Loucy (cell line): ENCODE measurements around the gene BCO1.

Experiments used
- H2AFZ ChIP-seq: fragments of 200-600 bp; sonication (generic); 2 replicates; pipeline ENCODE4 v1.6.0; 2016; ENCODE audit warnings: antibody characterized with exemption, mild to moderate bottlenecking, low read length, moderate library complexity
- H3F3A ChIP-seq: fragments of 200-600 bp; 2 replicates; pipeline ENCODE4 v1.6.0; 2016; ENCODE audit warnings: antibody characterized with exemption, low read depth, mild to moderate bottlenecking
- H3K27me3 ChIP-seq: fragments of 200-600 bp; sonication (generic); 2 replicates; pipeline ENCODE4 v1.6.1; 2014; ENCODE audit warnings: low read length, mild to moderate bottlenecking; ENCODE audit not compliant: insufficient read depth, poor library complexity, severe bottlenecking
- H3K36me3 ChIP-seq: fragments of 200-600 bp; sonication (generic); 2 replicates; pipeline ENCODE4 v1.6.1; 2016; ENCODE audit warnings: low read length; ENCODE audit not compliant: insufficient read depth
- H3K4me1 ChIP-seq: fragments of 200-600 bp; sonication (generic); 2 replicates; pipeline ENCODE4 v1.5.1; 2014; ENCODE audit warnings: low read length, mild to moderate bottlenecking; ENCODE audit not compliant: insufficient read depth, poor library complexity, severe bottlenecking
- H3K4me2 ChIP-seq: fragments of 200-600 bp; sonication (generic); 2 replicates; pipeline ENCODE4 v1.6.0; 2014; ENCODE audit warnings: antibody characterized with exemption, low read length, low read depth, mild to moderate bottlenecking; ENCODE audit not compliant: poor library complexity, severe bottlenecking
- H3K4me3 ChIP-seq: fragments of 200-600 bp; sonication (generic); 2 replicates; pipeline ENCODE4 v1.5.1; 2014; ENCODE audit warnings: low read length, mild to moderate bottlenecking, mixed read lengths; ENCODE audit not compliant: poor library complexity, severe bottlenecking
- H3K79me2 ChIP-seq: fragments of 200-600 bp; sonication (generic); 2 replicates; pipeline ENCODE4 v1.6.1; 2014; ENCODE audit warnings: low read length; ENCODE audit not compliant: insufficient read depth
- H3K9ac ChIP-seq: fragments of 200-600 bp; sonication (generic); 2 replicates; pipeline ENCODE4 v1.6.0; 2014; ENCODE audit warnings: mild to moderate bottlenecking, low read depth, low read length, moderate library complexity; ENCODE audit not compliant: poor library complexity, severe bottlenecking
- H3K9me2 ChIP-seq: fragments of 200-600 bp; sonication (generic); replicated peaks from 2 replicates; pipeline ENCODE4 v1.6.1; 2016; ENCODE audit warnings: low read depth, low read length, mixed read lengths
- H3K9me3 ChIP-seq: fragments of 200-600 bp; sonication (generic); 2 replicates; pipeline ENCODE4 v1.6.1; 2014; ENCODE audit warnings: mild to moderate bottlenecking, antibody characterized with exemption, low read length, low read depth; ENCODE audit not compliant: insufficient read depth
- H4K20me1 ChIP-seq: fragments of 200-600 bp; sonication (generic); 2 replicates; pipeline ENCODE4 v1.6.0; 2014; ENCODE audit warnings: antibody characterized with exemption, low read length, mild to moderate bottlenecking; ENCODE audit not compliant: insufficient read depth, poor library complexity, severe bottlenecking
- EZH2phosphoT487 ChIP-seq: fragments of 200-600 bp; IDR thresholded peaks from 2 replicates; pipeline ENCODE4 v1.6.1; 2018; ENCODE audit warnings: antibody characterized with exemption, mild to moderate bottlenecking, moderate library complexity, borderline replicate concordance
- TF ChIP-seq, protein P1 (sequence below): fragments of 200-600 bp; sonication (generic); conservative IDR thresholded peaks from 2 replicates; pipeline ENCODE4 v1.5.1; 2014; ENCODE audit warnings: mild to moderate bottlenecking, antibody characterized with exemption, low read length

Gene BCO1

DNA sequence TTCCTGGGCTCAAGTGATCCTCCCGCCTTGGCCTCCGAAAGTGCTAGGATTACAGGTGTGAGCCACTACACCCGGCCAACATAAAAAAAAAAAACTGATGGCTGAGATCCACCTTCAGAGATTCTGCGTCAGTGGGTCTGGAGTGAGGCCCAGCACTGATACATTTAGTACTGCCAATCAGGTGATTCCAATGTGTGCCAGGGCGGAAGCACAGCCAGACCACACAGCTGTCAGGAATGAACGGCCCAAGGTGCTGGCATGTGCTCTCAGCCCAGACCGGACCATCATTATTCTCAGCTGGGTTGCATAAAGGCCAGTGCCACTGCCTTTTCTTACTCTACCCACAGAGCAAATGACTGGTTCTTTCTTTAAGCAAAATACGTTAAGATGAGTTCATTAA is 1.2 kb upstream of the BCO1 start:
- Histone ChIP-seq H3K27me3 (no peaks in the 10 kb centered on the region), H3K36me3 (no peaks in the 10 kb centered on the region), H2AFZ (no peak overlapping the region), H3K4me1 (no peaks in the 10 kb centered on the region), H3K4me2 (no peak overlapping the region), H3K79me2 (no peaks in the 10 kb centered on the region), H3K4me3 (no peak overlapping the region), H4K20me1 (no peaks in the 10 kb centered on the region), H3K9ac (no peak overlapping the region), H3F3A (no peaks in the 10 kb centered on the region), H3K9me2 (no peaks in the 10 kb centered on the region), H3K9me3 (no peaks in the 10 kb centered on the region)
- no peak for TF ChIP-seq EZH2phosphoT487
- TF ChIP-seq, protein P1, sequence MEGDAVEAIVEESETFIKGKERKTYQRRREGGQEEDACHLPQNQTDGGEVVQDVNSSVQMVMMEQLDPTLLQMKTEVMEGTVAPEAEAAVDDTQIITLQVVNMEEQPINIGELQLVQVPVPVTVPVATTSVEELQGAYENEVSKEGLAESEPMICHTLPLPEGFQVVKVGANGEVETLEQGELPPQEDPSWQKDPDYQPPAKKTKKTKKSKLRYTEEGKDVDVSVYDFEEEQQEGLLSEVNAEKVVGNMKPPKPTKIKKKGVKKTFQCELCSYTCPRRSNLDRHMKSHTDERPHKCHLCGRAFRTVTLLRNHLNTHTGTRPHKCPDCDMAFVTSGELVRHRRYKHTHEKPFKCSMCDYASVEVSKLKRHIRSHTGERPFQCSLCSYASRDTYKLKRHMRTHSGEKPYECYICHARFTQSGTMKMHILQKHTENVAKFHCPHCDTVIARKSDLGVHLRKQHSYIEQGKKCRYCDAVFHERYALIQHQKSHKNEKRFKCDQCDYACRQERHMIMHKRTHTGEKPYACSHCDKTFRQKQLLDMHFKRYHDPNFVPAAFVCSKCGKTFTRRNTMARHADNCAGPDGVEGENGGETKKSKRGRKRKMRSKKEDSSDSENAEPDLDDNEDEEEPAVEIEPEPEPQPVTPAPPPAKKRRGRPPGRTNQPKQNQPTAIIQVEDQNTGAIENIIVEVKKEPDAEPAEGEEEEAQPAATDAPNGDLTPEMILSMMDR = no peak

DNA sequence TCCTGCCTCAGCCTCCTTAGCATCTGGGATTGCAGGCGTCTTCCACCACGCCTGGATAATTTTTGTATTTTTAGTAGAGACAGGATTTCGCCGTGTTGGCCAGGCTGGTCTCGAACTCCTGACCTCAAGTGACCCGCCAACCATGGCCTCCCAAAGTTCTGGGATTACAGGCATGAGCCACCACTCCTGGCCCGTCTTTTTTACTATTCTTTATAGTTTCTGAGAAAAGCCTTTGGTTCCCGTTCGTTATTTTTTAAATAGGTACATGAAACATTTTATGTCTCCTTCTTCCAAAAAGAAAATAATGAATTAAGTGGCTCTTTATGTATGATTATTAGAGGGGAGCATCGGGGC is 570 bp upstream of the BCO1 start:
- Histone ChIP-seq H3K4me2 (no peak overlapping the region), H3K9ac (no peak overlapping the region), H3K4me1 (no peaks in the 10 kb centered on the region), H3K9me3 (no peaks in the 10 kb centered on the region), H3F3A (no peaks in the 10 kb centered on the region), H3K27me3 (no peaks in the 10 kb centered on the region), H4K20me1 (no peaks in the 10 kb centered on the region), H3K79me2 (no peaks in the 10 kb centered on the region), H2AFZ (0 out of 2 replicates have a peak overlapping the region, but pooled peaks have one; percentile 65), H3K9me2 (no peaks in the 10 kb centered on the region), H3K4me3 (no peak overlapping the region), H3K36me3 (no peaks in the 10 kb centered on the region)
- TF ChIP-seq EZH2phosphoT487 = no peak
- TF ChIP-seq, protein P1 = no peak

DNA sequence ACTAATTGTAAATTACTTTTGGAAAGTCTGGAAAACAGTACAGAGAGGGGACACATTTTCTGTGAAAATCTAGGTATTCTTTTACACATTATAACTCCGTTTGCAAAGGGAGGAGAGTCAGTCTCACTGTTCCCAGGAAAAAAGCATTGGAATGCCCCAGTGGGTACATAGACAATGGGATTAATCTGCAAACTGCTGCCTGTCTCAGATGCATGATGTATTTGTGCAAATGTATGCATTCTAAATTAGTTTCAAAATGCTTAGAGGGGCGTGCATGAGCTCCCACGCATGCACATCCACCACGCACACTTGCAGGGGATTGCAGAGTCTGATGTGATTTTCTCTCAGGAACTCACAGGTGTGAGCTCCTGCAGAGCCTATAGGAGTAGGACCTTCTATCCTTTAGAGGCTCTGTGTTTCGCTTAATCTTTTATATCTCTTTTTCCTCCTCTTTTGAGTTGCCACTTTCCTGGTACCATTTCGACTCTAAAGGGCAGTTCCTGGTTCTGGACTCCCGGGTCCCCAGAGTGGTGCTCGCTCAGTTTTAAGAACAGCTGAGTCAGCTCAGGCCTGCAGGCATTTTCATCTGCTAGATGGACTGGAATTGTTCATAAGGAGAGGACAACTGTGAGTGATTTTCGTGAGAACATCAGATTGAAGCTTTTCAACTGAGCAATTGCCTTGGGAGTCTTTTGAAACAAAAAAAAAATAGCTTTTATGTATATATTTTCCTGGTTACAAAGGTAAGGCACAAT is 1.1 kb downstream of the BCO1 start:
- Histone ChIP-seq H3K9me3 (no peaks in the 10 kb centered on the region), H3K4me3 (no peak overlapping the region), H3K9me2 (no peaks in the 10 kb centered on the region), H3K79me2 (no peaks in the 10 kb centered on the region), H3K4me2 (no peak overlapping the region), H3K27me3 (no peaks in the 10 kb centered on the region), H2AFZ (no peak overlapping the region), H3F3A (no peaks in the 10 kb centered on the region), H3K36me3 (no peaks in the 10 kb centered on the region), H3K4me1 (no peaks in the 10 kb centered on the region), H3K9ac (no peak overlapping the region), H4K20me1 (no peaks in the 10 kb centered on the region)
- TF ChIP-seq, protein P1 = no peak
- TF ChIP-seq EZH2phosphoT487 = no peak
